AG09309 (cell line): Measurements from ENCODE around the gene SLC16A2.
A peak's percentile ranks its signal among the peaks of the same experiment; 100 is the strongest.
"Not testable (repeated sequence)": the region's sequence is repeated elsewhere in the genome, so short reads cannot be mapped to it uniquely, and the experiment has no call there.

Experiments
- DNase-seq: peaks from one replicate; pipeline ENCODE4 v3.0.0-alpha.2; 2010; ENCODE audit warnings: low read depth
- H3K4me3 ChIP-seq: 2 replicates; pipeline ENCODE4 v1.5.1; 2011; ENCODE audit warnings: mild to moderate bottlenecking, low read depth, low read length, moderate library complexity; ENCODE audit not compliant: control insufficient read depth
- CTCF ChIP-seq: IDR thresholded peaks from 2 replicates; pipeline ENCODE4 v1.5.1; 2011; ENCODE audit warnings: mild to moderate bottlenecking, low read depth, low read length, inconsistent platforms; ENCODE audit not compliant: insufficient read depth, control insufficient read depth; ENCODE audit errors: missing control alignments

The SLC16A2 gene

GRCh38 chrX:74464722-74465121, 43.4 kb downstream of the SLC16A2 start:
- DNase-seq: no peak
- H3K4me3 ChIP-seq: no peak overlapping the region
- no peak for TF ChIP-seq CTCF

DNA sequence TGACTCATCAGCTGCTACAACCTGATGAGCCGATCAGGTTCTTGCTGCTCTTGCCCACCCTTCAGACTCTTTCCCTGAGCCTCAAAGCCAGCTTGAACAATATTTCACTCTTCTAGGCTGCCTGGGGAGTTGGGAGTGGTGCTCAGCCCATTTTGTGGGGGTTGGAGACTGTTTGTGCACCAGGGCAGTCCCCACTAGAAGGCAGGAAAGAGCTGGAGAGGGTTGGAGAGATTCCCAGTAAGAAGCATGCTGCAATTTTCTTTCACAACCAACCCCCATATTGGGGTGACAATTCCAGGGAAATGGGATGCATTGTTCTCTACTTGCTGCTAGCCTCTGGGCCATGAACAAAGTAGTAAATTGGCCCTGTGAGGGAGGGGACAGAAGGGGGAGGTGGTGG, 44.1 kb downstream of the SLC16A2 start:
- no peak overlapping the region for H3K4me3 ChIP-seq
- peak; percentile 36 for TF ChIP-seq CTCF
- DNase-seq: no peak

DNA sequence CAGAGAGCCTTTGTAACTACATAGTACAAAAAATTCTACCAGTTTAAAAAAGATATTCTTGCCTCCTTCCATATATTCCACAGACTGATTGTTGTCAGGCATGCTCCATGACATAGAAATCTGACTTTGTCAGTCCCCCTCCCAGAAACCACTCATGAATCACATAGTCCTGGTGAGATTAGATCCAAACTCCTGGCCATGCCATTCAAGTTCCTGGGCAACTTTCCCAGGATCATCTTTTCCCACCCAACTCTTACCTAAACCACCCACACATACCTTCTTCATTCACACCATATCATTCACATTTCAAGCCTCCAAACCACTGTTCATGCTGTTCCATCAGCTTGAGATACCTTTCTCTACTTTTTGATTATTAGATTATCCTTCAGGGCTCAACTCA, 46.4 kb downstream of the SLC16A2 start:
- no peak for TF ChIP-seq CTCF
- no peak overlapping the region for H3K4me3 ChIP-seq
- no peak for DNase-seq

DNA sequence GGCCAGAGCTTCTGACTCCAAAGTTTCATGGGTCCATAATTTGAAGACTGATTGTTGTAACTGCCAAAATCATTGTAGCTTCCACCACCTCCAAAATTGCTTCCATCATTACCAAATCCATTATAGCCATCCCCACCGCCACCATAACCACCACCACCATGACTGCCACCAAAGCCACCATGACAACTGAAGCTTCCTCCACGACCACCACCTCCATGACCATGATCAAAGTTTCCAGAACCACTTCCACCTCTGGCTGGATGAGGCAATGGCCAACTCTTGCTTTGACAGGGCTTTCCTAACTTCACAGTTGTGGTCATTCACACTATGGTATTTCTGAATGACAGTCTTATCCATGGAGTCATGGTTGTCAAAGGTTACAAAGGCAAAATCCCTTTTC, 51.8 kb downstream of the SLC16A2 start:
- not testable (repeated sequence) for H3K4me3 ChIP-seq, DNase-seq

- no peak for TF ChIP-seq CTCF
- H3K4me3 ChIP-seq: no peak overlapping the region
- no peak for DNase-seq
Measured at GRCh38 chrX:74490247-74490646, 69.0 kb downstream of the SLC16A2 start.

DNA sequence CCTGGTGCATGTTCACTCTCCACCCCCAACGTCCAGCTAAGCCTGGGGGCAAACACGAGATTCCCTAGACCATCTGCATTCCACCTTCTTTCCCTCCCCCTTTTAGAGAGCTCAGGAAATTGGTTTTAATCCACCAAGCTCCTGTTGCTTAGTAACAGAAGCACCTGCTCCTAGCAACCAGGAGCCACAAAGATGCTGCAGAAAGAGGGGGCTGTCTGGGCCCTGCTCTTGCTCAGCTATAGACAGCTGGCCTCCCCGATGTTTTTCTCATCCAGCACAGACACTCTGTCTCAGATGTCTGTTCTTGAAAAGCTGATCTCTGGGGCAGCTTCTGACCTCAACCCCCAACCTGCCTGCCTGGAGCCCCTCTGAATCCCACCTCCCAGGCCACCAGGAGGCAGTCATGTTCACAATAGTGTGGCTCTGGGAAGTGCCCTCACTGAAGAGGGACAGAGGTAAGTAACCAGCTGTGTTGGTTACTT, 71.5 kb downstream of the SLC16A2 start:
- TF ChIP-seq CTCF: peak; percentile 16
- no peak overlapping the region for H3K4me3 ChIP-seq
- DNase-seq: no peak

DNA sequence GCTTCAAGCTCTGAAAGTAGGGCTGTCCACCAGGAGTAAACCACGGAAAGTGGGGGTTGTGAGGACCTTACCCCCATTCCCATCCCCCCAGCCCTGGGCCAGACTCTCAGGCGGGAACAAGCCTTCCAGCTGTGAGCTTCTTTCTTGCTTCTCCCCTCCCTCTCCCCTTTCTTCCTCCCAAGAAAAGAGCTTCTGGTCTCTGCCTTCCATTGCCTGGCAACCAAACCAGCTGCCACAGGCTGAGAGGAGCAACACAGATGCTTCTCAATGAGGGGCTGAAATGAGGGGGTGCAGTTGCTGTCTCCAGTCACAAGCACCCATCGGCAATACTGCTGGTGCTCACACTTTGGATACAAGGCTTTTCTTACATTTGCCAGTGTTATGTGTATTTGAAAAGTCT, 72.5 kb downstream of the SLC16A2 start:
- TF ChIP-seq CTCF: no peak
- H3K4me3 ChIP-seq: no peak overlapping the region
- DNase-seq: no peak

GRCh38 chrX:74498924-74499323, 77.6 kb downstream of the SLC16A2 start:
- DNase-seq: no peak
- no peak overlapping the region for H3K4me3 ChIP-seq
- TF ChIP-seq CTCF: no peak
